ENCODE results near the gene ATAD3C. TPM values are rescaled to one million over a fixed set of nuclear protein-coding genes. Genes with fewer than 3 reads are reported as not detected.

ATAD3C gene
- total RNA-seq, 1 donor from 2014 or later = 0.26 TPM

DNA sequence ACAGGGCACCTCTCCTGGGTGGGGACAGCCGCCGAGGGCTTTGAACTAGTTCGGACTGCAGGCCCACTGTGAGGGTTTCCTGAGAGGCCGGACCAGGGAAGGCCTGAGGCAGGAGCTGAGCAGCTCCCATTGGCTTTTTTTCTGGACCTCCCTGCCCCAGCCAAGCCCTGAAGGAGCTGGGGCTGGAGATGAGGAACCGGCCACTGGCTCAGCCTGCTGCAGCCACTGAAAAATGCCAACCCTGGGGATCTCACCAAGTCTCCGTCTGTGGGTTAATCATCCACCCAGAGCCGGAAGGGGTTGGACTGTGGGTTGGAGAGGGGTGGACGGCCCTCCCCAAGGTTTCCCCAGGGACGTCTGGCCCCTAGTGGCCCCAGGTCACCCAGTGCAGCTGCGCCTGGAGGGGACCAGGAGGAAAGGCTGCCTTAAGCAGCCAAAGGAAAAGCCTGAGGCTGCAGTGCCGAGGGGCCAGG is 11.5 kb upstream of the ATAD3C start:
- no peak for DNase-seq (ENCODE audit: low read depth)
- H3K27me3 ChIP-seq (ENCODE audit: control insufficient read depth, insufficient read depth, low read length) = no peaks in the 10 kb centered on the region
- no peak overlapping the region for H3K4me3 ChIP-seq (ENCODE audit: low read depth, low read length)
- no peak for FAIRE-seq
- TF ChIP-seq, protein P1, sequence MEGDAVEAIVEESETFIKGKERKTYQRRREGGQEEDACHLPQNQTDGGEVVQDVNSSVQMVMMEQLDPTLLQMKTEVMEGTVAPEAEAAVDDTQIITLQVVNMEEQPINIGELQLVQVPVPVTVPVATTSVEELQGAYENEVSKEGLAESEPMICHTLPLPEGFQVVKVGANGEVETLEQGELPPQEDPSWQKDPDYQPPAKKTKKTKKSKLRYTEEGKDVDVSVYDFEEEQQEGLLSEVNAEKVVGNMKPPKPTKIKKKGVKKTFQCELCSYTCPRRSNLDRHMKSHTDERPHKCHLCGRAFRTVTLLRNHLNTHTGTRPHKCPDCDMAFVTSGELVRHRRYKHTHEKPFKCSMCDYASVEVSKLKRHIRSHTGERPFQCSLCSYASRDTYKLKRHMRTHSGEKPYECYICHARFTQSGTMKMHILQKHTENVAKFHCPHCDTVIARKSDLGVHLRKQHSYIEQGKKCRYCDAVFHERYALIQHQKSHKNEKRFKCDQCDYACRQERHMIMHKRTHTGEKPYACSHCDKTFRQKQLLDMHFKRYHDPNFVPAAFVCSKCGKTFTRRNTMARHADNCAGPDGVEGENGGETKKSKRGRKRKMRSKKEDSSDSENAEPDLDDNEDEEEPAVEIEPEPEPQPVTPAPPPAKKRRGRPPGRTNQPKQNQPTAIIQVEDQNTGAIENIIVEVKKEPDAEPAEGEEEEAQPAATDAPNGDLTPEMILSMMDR (IDR thresholded peaks at IDR 0.05; ENCODE audit: insufficient read depth, low read length, severe bottlenecking) = no peak
- no peaks in the 10 kb centered on the region for H3K36me3 ChIP-seq (ENCODE audit: control insufficient read depth, insufficient read depth, low read length)

DNA sequence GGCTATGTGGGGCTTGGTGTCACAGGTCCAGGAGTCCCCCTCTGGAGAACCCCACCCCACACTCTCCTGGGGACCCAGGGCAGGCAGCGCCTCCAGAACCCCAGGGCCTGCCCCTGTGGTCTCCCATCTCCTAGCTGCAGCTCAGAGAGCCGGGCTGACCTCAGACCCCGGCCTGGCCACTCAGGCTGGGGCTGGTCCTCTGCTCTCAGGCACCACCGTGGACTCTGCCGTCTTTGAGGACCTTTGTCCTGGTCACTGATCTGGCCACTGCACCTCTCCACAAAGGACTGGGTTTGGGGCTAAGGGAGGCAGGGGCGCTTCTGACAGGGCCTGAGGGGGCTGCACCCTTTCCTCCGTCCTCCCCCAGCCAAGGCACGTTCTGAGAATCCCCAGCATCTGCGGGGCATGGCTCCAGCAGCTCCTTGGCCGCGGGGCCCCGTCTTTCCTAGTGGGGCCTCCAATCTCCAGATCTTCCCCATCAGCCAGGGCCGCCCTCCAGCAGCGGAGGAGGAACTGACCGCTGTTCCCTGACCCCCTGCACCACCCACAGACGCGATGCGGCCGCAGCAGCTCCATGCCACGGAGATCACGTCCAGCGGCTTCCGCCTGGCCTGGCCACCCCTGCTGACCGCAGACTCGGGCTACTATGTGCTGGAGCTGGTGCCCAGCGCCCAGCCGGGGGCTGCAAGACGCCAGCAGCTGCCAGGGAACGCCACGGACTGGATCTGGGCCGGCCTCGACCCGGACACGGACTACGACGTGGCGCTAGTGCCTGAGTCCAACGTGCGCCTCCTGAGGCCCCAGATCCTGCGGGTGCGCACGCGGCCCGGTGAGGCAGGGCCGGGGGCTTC is 10.7 kb upstream of the ATAD3C start:
- no peaks in the 10 kb centered on the region for H3K27me3 ChIP-seq (ENCODE audit: control insufficient read depth, insufficient read depth, low read length)
- DNase-seq (ENCODE audit: low read depth) (no peak), FAIRE-seq (no peak)
- no peak overlapping the region for H3K4me3 ChIP-seq (ENCODE audit: low read depth, low read length)
- no peaks in the 10 kb centered on the region for H3K36me3 ChIP-seq (ENCODE audit: control insufficient read depth, insufficient read depth, low read length)
- TF ChIP-seq, protein P1 (IDR thresholded peaks at IDR 0.05; ENCODE audit: insufficient read depth, low read length, severe bottlenecking) = no peak

DNA sequence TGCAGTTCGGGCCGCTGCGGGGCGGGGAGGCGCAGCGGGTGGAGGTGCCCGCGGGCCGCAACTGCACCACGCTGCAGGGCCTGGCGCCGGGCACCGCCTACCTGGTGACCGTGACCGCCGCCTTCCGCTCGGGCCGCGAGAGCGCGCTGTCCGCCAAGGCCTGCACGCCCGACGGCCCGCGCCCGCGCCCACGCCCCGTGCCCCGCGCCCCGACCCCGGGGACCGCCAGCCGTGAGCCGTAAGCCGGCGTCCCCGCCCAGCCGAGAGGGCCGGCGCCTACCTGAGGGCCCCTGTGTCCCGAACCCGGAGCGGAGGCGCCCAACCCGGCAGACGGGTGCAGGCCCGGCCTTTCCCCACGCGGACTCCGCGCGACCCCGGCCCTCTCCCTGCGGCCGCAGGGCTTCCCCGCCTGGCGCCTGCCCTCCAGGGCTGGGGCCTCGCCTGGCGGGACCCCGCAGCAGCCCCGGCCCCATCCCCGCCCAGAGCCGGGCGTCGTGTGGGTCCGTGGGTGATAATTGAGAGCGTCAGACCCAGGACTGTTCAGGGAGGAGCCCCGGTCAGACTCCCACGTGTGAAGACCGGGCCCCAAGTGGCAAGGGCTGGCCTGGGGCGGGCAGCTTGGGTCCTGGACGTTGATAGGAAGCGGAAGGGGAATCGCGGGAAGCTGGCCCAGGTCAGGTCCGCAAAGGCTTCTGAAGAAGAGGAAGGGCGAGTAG is 9.8 kb upstream of the ATAD3C start:
- no peak for FAIRE-seq
- H3K27me3 ChIP-seq (ENCODE audit: control insufficient read depth, insufficient read depth, low read length) = no peaks in the 10 kb centered on the region
- no peaks in the 10 kb centered on the region for H3K36me3 ChIP-seq (ENCODE audit: control insufficient read depth, insufficient read depth, low read length)
- no peak overlapping the region for H3K4me3 ChIP-seq (ENCODE audit: low read depth, low read length)
- DNase-seq (ENCODE audit: low read depth) = no peak
- TF ChIP-seq, protein P1 (IDR thresholded peaks at IDR 0.05; ENCODE audit: insufficient read depth, low read length, severe bottlenecking) = no peak

DNA sequence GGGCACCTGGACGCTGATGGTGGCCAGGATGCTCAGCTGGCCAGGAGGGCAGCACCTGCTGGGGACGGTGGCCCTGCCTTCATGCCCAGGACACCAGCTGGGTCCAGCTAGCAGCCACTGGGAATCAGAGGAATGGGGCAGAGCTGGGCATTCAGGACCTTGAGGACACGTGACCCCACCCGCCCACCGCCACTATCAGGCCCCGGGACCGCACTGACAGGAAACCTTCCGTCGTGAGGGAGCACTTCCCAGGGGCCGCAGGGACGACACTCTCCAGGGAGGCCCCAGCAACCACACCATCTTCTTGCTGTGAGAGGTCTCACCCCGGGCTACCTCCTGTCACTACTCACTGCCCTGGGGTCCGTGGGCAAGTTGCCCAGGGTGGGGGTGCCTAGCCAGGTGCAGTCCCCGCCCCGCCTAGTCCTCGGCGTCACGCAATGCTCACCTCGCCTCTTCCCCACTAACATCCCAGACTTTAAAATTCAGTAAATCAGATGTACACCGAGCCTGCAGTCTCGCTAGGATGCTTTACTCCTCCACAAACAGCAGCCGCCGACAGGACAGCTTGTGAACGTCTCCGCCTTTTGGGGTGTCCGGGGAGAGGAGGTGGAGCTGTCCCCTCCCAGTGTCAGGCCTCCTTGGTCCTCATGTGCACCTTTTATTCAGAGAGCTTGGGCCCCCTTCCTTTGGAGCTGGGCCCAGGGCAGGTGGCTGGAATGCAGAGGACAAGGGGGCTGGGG is 9.1 kb upstream of the ATAD3C start:
- no peaks in the 10 kb centered on the region for H3K27me3 ChIP-seq (ENCODE audit: control insufficient read depth, insufficient read depth, low read length)
- FAIRE-seq (no peak), DNase-seq (ENCODE audit: low read depth) (no peak)
- no peak overlapping the region for H3K4me3 ChIP-seq (ENCODE audit: low read depth, low read length)
- H3K36me3 ChIP-seq (ENCODE audit: control insufficient read depth, insufficient read depth, low read length) = no peaks in the 10 kb centered on the region
- TF ChIP-seq, protein P1 (IDR thresholded peaks at IDR 0.05; ENCODE audit: insufficient read depth, low read length, severe bottlenecking) = no peak

DNA sequence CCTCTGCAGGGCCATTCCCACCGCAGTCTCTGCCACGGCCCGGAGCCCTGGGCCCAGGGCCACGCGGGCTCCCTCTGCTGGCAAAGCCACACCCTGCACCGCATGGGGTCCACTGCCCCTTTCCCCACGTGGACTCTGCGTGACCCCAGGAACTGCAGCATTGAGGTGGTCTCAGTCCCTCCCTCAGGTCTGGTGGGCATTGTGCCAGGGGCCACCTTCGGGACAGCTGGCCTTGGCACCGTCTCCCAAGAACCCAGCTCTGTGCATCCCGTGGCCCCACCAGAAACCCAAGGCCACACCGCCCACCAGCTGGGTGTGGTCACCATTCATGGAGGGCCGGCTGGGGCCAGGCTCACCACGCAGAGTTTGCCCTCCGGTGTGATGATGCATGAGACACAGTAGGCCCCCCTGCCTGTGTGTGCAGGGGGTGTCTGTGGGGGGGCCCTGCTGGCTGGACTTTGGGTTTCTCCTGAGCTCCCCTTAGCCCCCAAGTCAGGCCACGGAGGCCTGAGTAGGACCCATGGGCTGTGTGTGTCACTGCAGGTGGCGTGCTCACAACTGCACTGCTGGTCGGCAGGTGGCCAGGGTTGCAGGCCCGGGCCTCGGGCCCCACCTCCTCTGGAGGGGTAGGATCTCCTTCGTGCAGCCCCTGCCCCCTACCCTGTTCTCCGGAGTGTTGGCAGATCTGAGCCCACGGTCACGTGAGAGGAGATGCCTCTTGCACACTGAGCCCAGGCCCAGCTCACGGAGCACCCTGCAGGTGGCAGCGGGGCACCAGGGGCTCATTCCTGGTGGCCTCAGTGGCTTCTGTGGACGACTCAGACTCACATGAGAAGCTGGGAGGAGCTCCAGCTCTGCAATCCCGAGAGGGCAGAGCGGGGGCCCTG is 8.2 kb upstream of the ATAD3C start:
- H3K4me3 ChIP-seq (ENCODE audit: low read depth, low read length) = no peak overlapping the region
- TF ChIP-seq, protein P1 (IDR thresholded peaks at IDR 0.05; ENCODE audit: insufficient read depth, low read length, severe bottlenecking) = peak; percentile 98
- DNase-seq (ENCODE audit: low read depth) = no peak
- FAIRE-seq = no peak
- H3K27me3 ChIP-seq (ENCODE audit: control insufficient read depth, insufficient read depth, low read length) = no peaks in the 10 kb centered on the region
- no peaks in the 10 kb centered on the region for H3K36me3 ChIP-seq (ENCODE audit: control insufficient read depth, insufficient read depth, low read length)

All from bronchial epithelial cell (primary cell).